Measurements from ENCODE around the gene COPS3. TPM values are rescaled to one million over a fixed set of nuclear protein-coding genes. Genes with fewer than 3 reads are reported as not detected.

The COPS3 gene
- total and polyA plus RNA-seq, 2 of the 4 experiments (the other 2 are of a cell fraction) = 71.4 to 144 TPM

DNA sequence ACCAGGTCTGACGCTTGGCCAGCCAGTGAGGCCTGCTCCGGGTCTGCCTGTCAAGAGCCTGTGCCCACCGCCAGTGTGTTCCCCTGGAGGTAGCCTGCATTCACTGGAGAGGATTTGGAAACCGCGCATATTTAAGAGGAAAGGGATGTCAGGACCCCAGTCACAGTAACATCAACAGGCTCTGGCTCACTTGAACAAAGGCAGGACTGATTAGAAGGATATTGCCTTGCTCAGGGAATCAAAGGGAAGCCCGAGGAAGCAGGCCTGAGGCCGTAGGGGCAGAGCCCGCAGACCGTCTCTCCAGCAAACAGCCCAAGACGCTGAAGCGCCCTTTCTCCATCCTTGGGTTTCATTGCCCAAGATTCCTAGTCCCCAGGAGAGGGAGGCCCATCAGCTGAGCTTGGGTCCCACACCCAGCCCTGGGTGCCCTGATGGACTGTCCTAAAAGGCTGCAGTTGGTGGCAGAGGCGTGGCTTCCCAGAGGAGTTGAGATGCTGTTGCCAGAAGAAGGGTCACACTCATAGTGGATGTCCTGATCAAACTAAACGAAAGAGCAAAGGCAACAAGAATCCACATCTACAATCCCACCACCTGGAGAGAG lies 45.3 kb upstream of the COPS3 start:
- ChIA-PET CTCF (interaction anchor here (0.6 kb wide), 1 partner anchor 11 kb away, joined by 4 read pairs; no protein-coding TSS in a partner anchor), POLR2A (ENCODE audit: unreplicated experiment) (no interaction called here)

More for the DNA sequence above, 45.3 kb upstream of the COPS3 start:
- Histone ChIP-seq H2AK5ac (ENCODE audit: low read depth, low read length) (no peak overlapping the region), H2BK120ac (ENCODE audit: low read depth, low read length) (no peak overlapping the region), H3K4ac (ENCODE audit: low read depth, low read length) (no peak overlapping the region), H3K4me3 (ENCODE audit: insufficient read depth, low read depth, low read length) (no peak overlapping the region), H3K27me3 (ENCODE audit: control insufficient read depth, insufficient read depth, low read length) (peaks cover 6% of the 10 kb centered on the region), H3K79me1 (ENCODE audit: low read depth in 1 of 2, low read length in 2 of 2) (no peaks in the 10 kb centered on the region), H4K8ac (ENCODE audit: low read depth in 2 of 2, low read length in 2 of 2) (no peak overlapping the region), H2BK20ac (ENCODE audit: low read depth, low read length) (no peak overlapping the region), H3K56ac (ENCODE audit: extremely low read depth, insufficient read depth, low read length) (no peak overlapping the region), H3K18ac (ENCODE audit: low read depth, low read length) (no peak overlapping the region), H3K4me2 (ENCODE audit: low read depth, low read length) (no peak overlapping the region), H3K14ac (replicated peaks; ENCODE audit: low read depth, low read length) (no peak overlapping the region), H3K9me3 (ENCODE audit: control insufficient read depth, insufficient read depth, low read length) (no peaks in the 10 kb centered on the region), H3K4me1 (ENCODE audit: control insufficient read depth, insufficient read depth, low read length) (no peaks in the 10 kb centered on the region), H3K23ac (ENCODE audit: low read depth, low read length) (no peak overlapping the region), H3K9me1 (ENCODE audit: insufficient read depth, low read length) (no peaks in the 10 kb centered on the region), H4K91ac (ENCODE audit: insufficient read depth, low read depth, low read length) (no peak overlapping the region), H3K36me3 (ENCODE audit: control insufficient read depth, insufficient read depth, low read length) (no peaks in the 10 kb centered on the region), H2AK9ac (replicated peaks; ENCODE audit: low read depth, low read length, poor library complexity) (no peak overlapping the region), H2AFZ (replicated peaks; ENCODE audit: low read length, poor library complexity) (no peak overlapping the region), H2BK5ac (ENCODE audit: low read depth, low read length, poor library complexity, severe bottlenecking) (no peak overlapping the region), H4K5ac (ENCODE audit: low read depth, low read length) (no peak overlapping the region), H3K9ac (ENCODE audit: low read depth, low read length) (no peak overlapping the region), H3K27ac (ENCODE audit: insufficient read depth, low read length) (no peak overlapping the region), H4K20me1 (ENCODE audit: insufficient read depth, low read length) (no peaks in the 10 kb centered on the region), H2BK15ac (ENCODE audit: low read depth, low read length) (no peak overlapping the region)
- TF ChIP-seq MAZ (IDR thresholded peaks at IDR 0.05; ENCODE audit: borderline replicate concordance, low read depth, low read length) (no peak), CEBPB (IDR thresholded peaks at IDR 0.05; ENCODE audit: low read depth, low read length) (no peak), POLR2A (IDR thresholded peaks at IDR 0.05; ENCODE audit: low read depth, low read length) (no peak)
- TF ChIP-seq, protein P1, sequence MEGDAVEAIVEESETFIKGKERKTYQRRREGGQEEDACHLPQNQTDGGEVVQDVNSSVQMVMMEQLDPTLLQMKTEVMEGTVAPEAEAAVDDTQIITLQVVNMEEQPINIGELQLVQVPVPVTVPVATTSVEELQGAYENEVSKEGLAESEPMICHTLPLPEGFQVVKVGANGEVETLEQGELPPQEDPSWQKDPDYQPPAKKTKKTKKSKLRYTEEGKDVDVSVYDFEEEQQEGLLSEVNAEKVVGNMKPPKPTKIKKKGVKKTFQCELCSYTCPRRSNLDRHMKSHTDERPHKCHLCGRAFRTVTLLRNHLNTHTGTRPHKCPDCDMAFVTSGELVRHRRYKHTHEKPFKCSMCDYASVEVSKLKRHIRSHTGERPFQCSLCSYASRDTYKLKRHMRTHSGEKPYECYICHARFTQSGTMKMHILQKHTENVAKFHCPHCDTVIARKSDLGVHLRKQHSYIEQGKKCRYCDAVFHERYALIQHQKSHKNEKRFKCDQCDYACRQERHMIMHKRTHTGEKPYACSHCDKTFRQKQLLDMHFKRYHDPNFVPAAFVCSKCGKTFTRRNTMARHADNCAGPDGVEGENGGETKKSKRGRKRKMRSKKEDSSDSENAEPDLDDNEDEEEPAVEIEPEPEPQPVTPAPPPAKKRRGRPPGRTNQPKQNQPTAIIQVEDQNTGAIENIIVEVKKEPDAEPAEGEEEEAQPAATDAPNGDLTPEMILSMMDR (conservative IDR thresholded peaks at IDR 0.05; ENCODE audit: low read depth, low read length) = no peak
- TF ChIP-seq, protein P2, sequence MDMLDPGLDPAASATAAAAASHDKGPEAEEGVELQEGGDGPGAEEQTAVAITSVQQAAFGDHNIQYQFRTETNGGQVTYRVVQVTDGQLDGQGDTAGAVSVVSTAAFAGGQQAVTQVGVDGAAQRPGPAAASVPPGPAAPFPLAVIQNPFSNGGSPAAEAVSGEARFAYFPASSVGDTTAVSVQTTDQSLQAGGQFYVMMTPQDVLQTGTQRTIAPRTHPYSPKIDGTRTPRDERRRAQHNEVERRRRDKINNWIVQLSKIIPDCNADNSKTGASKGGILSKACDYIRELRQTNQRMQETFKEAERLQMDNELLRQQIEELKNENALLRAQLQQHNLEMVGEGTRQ (IDR thresholded peaks at IDR 0.05; ENCODE audit: low read depth, low read length) = no peak
- intact Hi-C loops (cut with micrococcal nuclease) (no loop called here), in situ Hi-C loops (cut with MboI; ENCODE audit: low sequenced_read_pairs) (no loop called here), dilution Hi-C loops (cut with HindIII; ENCODE audit: low sequenced_read_pairs, unreplicated experiment) (no loop called here)
- 90% methylated on average over 9 of the region's 13 CpGs; no CpG with 5 or more reads in 1 of the 2 experiments for WGBS, 2 experiments (ENCODE audit: extremely low coverage in 2 of 2, insufficient read length in 1 of 2)
- ATAC-seq (ENCODE audit: low read depth) (no peak), DNase-seq (no peak)
- no TSS peak for BruUV-seq (replicated peaks)
